Measurements from ENCODE around the gene ESD.

The ESD gene

DNA sequence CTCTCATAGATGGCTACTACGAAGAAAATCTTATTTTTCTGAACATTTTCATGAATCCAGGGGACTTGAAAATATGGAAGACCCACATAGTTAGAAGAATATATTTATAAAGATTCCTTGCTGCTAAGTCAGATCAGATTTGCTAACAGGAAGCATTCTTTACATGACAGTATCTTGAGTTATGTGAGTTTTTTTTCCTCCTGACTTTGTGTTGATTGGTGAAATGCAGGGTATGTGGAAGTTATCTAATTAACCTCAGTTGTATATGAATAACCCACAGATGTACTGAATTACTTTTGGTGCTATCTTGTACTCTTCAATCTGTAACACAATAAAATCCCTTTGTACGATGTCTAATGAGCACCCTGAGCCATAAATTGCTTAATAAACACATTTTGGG, 53.8 kb downstream of the ESD start:
- no peak for DNase-seq

DNA sequence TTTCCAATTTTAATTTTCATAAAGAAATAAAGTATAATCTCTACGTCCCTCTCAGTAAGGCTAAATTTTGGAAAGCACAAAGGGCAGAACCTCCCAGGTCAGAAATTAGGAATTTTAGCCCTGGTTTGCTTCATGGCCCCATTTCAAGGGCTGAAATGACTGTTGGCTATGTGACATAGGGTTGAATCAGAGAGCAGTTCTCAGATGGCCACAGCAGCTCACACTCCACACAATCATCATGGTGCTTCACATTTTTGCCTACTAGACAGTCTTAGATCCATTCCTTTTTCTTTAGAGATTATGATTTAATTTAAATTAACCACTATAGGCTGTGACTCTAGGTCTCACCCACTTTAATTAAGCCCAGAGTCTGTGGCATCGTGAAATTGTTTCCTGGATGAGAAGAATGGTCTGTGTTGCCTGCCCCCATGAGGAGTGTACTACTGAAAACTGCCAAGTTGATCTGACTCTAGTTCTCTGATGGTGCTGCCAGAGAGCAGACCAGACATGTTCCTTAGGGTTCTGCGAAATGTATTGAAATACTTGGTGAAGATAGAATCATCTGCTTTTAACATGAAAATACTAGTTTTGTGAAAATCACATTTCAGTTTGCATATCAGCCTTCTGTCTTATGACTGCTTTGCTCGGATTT, 57.4 kb downstream of the ESD start:
- no peak for DNase-seq

DNA sequence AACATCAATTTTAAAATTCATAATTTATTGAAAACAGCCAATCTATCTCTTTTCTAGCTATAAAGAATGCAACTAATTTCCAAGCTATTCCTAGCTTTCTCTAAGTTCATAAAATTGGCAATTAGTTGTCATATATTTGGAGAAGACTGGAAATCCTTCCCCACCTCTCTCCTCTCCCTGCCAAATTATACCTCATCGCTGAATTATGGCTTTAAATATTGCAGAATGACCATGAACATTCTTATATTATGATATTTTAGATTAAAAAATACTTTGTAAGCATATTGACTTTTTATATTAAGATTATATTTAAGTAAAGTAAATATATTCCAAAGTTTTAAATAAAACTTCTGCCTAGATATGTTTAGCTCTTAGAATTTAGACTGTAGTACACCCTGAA, 58.2 kb downstream of the ESD start:
- no peak for DNase-seq

DNA sequence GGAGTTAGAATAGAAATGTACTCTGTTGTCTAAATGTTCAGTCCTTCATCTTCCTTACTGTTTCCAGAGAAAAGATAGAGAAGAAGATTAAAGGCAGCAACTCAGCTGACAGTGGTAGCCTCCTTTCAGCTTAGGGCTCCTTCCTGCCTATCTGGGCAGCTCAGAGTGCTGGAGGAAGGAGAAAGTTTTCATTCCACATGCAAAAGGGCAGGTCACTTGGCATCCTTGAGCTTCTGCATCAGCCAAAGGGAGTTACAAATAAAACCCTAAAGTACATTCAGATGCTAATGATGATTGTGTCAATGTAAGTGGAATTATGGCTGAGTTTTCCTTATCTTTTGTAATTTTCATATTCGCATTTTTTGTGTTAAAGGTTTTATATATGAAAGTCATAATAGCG, 58.9 kb downstream of the ESD start:
- no peak for DNase-seq

DNA sequence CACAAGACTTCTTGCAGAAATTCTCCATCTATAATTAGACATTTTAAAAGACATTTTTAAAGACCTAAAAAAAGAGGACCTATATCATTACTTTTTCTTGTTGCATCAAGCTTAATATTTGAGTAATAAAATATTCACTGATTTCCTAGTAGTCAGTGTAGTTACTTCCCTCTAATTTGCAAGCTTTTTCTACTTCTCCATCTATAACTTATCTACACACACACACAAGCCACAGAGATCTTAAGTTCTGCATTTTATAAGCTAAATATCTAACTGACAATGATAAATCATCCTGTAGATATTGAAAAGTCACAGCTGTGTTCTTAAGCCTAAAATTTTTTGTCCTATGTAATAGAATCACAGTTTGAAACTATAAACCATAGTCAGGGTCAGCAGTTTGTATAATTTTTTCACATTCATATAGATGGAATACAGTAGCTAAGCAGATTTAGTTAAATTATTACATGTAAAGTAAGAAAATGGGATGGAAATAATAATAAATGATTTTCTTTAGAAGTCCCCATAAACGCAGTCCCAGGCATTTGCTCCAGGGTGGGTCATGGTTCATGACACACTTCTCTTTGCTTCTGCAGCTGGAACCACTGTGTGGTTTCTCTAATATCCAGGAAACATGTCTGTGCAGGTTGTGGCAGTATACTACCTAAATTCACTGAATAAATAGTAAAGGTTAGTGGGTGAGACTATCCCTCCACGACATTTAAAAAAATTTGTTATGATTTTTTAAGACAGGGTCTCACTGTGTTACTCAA, 60.2 kb downstream of the ESD start:
- DNase-seq = no peak

DNA sequence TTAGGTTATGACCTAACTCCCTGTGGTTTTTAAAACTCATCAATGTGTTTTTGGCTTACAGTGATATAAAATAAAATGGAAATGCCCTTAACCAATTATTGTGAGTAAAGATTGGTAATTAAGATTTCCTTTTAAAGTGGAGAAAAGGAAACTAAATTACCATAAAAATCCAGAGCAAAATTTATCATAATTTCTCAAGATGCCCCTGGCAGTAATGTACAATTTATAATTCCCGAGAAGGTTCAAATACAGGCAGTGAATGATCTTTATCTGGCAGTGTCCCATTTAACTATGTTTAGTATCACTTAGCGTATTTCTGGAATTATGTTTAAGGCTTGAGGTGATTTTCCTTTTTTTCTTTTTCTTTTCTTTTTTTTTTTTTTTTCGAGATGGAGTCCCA, 61.5 kb downstream of the ESD start:
- no peak for DNase-seq

DNA sequence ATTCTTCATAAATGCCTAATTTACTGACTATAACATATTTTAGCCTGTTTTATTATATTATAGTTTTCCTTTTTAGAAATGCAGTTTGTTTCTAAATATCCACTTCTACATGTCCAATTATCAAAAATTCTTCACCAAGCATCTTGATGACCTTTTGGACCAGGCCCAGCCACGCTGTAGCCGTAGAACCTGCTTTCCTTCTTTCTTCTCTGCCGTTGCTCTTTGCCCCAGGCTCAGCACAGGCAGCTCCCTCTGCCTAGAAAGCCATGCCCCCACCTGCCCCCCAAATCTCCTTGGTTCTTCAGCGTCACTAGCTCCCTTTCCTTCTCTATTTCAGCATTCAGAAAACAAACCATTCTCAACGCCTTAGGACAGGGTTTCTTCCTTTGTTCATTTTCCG, 65.4 kb downstream of the ESD start:
- no peak for DNase-seq

DNA sequence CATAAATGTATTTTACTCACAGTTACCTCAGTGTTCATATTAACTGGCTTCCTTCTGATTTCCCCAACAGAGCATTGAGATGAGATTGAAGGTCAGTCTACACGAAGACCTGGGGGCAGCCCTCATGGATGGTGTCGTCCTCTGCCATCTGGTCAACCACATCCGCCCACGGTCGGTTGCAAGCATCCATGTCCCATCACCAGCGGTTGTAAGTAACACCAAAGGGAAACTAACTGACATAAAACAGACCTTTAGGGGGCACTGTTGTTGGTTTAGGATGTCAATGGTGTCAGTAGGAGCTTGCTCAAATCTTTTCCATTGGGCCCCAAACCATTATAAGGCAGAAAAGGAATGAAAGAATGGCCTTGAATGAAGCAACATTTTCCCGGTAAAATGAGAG, 68.2 kb downstream of the ESD start:
- peak; percentile 43 for DNase-seq

DNA sequence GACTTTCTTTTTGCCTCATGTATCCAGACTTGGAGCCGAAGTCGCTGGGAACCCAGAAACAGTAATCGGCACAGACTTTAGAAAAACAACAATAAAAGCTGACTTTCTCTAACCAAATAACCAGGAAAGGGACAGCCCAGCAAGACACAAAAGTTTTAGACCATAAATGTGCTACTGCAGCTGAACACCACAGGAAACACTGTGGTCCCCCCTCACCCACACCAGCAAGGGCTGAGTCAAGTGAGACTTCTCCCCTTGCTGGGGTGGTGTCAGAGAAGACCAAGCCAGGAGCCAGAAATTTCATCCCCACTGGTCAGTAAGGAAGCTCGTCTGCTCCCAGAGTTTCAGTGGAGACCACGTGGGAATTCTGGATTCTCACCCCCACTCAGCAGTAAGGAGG, 70.6 kb downstream of the ESD start:
- peak; percentile 12 for DNase-seq

All from activated CD4-positive, alpha-beta T cell treated with anti-CD3 and anti-CD28 coated beads, Interleukin-10, Interleukin-2, amounts not matched to agents 100 ng/mL and 50 ng/mL, durations not matched to agents 16 hours and 8 hours (primary cell).